K562 (cell line): ENCODE data around the gene TP53BP1. TPM values are rescaled to one million over a fixed set of nuclear protein-coding genes. Genes with fewer than 3 reads are reported as not detected.

Source experiments
- BMI1 ChIP-seq: fragments of 150-350 bp; IDR thresholded peaks from 2 replicates; pipeline ENCODE4 v1.6.1; 2014; ENCODE audit warnings: low read length
- CBFB ChIP-seq: sonication (generic); formaldehyde crosslinking; IDR thresholded peaks from 2 replicates; pipeline ENCODE4 v1.4.0; 2020; ENCODE audit warnings: mild to moderate bottlenecking, missing genetic modification reagents
- CTBP1 ChIP-seq: fragments of 450-650 bp; IDR thresholded peaks from 2 replicates; pipeline ENCODE4 v1.6.1; 2016; ENCODE audit warnings: borderline replicate concordance
- ETS1 ChIP-seq: conservative IDR thresholded peaks from 2 replicates; pipeline ENCODE4 v1.6.1; 2011; ENCODE audit warnings: low read depth, mild to moderate bottlenecking, low read length; ENCODE audit not compliant: control insufficient read depth
- JUNB ChIP-seq: fragments of 450-650 bp; formaldehyde crosslinking; conservative IDR thresholded peaks from 2 replicates; pipeline ENCODE4 v1.4.0; 2020; ENCODE audit warnings: mild to moderate bottlenecking
- MAFK ChIP-seq: IDR thresholded peaks from 2 replicates; pipeline ENCODE4 v1.6.1; 2011; ENCODE audit warnings: low read length, improper control_type of control experiment
- NR1H2 ChIP-seq: sonication (generic); formaldehyde crosslinking; IDR thresholded peaks from 2 replicates; pipeline ENCODE4 v1.4.0; 2020; ENCODE audit warnings: mild to moderate bottlenecking, missing genetic modification reagents
- NRF1 ChIP-seq, 2 experiments: fragments of 450-650 bp; IDR thresholded peaks in 1 of 2; conservative IDR thresholded peaks in 1 of 2; 2 replicates each; pipeline ENCODE4 v1.6.1; 2014; ENCODE audit warnings: mild to moderate bottlenecking in 2 of 2
- STAT5B ChIP-seq: fragments of 250-450 bp; sonication (Bioruptor Pico); IDR thresholded peaks from 2 replicates; pipeline ENCODE4 v1.8.0; 2021; ENCODE audit warnings: mild to moderate bottlenecking, inconsistent platforms
- TAF1 ChIP-seq: IDR thresholded peaks from 2 replicates; pipeline ENCODE4 v1.6.1; 2011; ENCODE audit warnings: mild to moderate bottlenecking, low read length, moderate library complexity; ENCODE audit not compliant: insufficient read depth, control insufficient read depth, severe bottlenecking; ENCODE audit errors: extremely low read depth
- THRAP3 ChIP-seq: fragments of 450-650 bp; IDR thresholded peaks from 2 replicates; pipeline ENCODE4 v1.6.1; 2016; ENCODE audit warnings: mild to moderate bottlenecking, inconsistent platforms, borderline replicate concordance
- TRIM25 ChIP-seq: fragments of 450-650 bp; IDR thresholded peaks from 2 replicates; pipeline ENCODE4 v1.7.0; 2016; ENCODE audit warnings: borderline replicate concordance
- USF2 ChIP-seq: sonication (generic); formaldehyde crosslinking; IDR thresholded peaks from 2 replicates; pipeline ENCODE4 v1.5.0; 2020; ENCODE audit warnings: missing genetic modification reagents
- XRCC5 ChIP-seq: fragments of 200-400 bp; formaldehyde crosslinking; IDR thresholded peaks from 2 replicates; pipeline ENCODE4 v1.6.1; 2017; ENCODE audit warnings: low read depth, mild to moderate bottlenecking, low read length
- YBX1 ChIP-seq: fragments of 450-650 bp; IDR thresholded peaks from 2 replicates; pipeline ENCODE4 v1.7.1; 2016; ENCODE audit warnings: mild to moderate bottlenecking
- ZBTB8A ChIP-seq: fragments of 450-650 bp; IDR thresholded peaks from 2 replicates; pipeline ENCODE4 v1.6.1; 2018; ENCODE audit warnings: mild to moderate bottlenecking, moderate library complexity; ENCODE audit not compliant: partially characterized antibody
- ZNF232 ChIP-seq: sonication (generic); formaldehyde crosslinking; IDR thresholded peaks from 2 replicates; pipeline ENCODE4 v1.8.0; 2022; ENCODE audit warnings: mild to moderate bottlenecking, missing genetic modification reagents
- ZNF76 ChIP-seq: fragments of 250-450 bp; sonication (Bioruptor Pico); IDR thresholded peaks from 2 replicates; pipeline ENCODE4 v1.4.0; 2020; ENCODE audit warnings: mild to moderate bottlenecking, moderate library complexity, borderline replicate concordance
- polyA plus RNA-seq, 8 experiments: library from polyadenylated mRNA; depleted of rRNA in 4 of 8; stranded (reverse) in 5 of 8; unstranded in 3 of 8; fragments of >200 nt; fragmentation: Nextera tagmentation in 2 of 8; fragmentation: Illumina TruSeq in 1 of 8; extraction: Ambion mirVana in 2 of 8; extraction: Trizol in 1 of 8; gene quantifications; 2 replicates each; pipeline versions ENCODE4 v1.2.1 to v1.2.3, GENCODE V29; 2011 to 2014; ENCODE audit warnings: inconsistent platforms in 1 of 8, missing spikeins in 1 of 8
- total RNA-seq, 7 experiments: library from RNA; depleted of rRNA in 6 of 7; stranded (reverse); fragments of >200 nt in 6 of 7; fragmentation: Illumina TruSeq in 2 of 7; extraction: Trizol in 2 of 7; gene quantifications; 2 replicates each; pipeline versions ENCODE4 v1.2.1 to v1.2.3, GENCODE V29; 2011 to 2021; ENCODE audit warnings: low replicate concordance in 1 of 7
- TF ChIP-seq, protein P1 (sequence below): fragments of 200-800 bp; sonication (Bioruptor generic); IDR thresholded peaks from 2 replicates; pipeline ENCODE4 v1.6.1; 2016; ENCODE audit warnings: missing genetic modification characterization, missing compliant biosample characterization

Gene TP53BP1
- total and polyA plus RNA-seq, 9 of the 15 experiments (the other 6 are each of a cell fraction or from before 2014, with no cell fraction given) = 5.7 to 63.3 (median 30.9) TPM

DNA sequence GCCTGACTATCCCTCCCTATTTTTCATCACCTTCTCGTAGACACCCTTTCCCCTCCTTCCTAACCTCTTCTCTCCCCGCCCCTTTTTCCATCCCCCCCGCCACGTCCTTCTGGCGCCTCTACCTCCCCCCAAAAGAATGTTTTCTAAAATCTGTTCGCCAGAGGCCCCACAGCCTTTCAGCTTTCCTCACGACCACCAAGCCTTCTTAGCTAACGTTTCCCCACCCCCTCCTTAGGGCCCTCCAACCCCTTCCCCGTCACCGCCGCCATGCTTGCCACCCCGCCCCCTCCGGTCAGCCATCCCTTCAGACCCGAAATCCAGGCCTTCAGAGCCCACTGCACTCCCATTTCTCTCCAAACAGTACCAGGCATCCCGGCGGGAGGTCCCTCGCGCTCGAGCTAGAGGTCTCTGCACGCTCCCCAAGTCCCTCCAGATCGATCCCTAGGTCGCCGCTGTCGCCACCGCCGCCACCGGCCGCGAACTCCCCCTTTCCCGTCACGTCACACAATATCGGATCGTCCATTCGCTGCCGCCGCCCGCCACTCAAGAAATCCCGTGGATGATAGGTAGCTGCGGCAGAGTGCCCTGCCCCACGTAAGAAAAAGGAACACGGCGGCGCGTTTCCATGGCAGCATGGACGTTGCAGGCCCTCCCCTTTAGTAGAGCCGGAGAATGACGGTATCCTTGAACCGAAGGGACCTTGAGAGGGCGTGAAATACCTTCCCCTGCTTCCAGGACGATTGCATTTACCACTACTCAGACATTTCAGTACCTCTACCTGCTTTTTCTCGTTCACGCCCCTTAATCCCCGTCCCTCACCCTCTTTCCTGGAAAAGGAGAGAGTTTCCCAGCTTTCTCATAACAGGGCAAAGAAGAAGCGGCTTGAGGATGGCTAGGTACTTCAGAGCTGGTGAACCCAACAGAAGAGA lies at the start of gene TP53BP1 (continued):
- TF ChIP-seq, protein P1, sequence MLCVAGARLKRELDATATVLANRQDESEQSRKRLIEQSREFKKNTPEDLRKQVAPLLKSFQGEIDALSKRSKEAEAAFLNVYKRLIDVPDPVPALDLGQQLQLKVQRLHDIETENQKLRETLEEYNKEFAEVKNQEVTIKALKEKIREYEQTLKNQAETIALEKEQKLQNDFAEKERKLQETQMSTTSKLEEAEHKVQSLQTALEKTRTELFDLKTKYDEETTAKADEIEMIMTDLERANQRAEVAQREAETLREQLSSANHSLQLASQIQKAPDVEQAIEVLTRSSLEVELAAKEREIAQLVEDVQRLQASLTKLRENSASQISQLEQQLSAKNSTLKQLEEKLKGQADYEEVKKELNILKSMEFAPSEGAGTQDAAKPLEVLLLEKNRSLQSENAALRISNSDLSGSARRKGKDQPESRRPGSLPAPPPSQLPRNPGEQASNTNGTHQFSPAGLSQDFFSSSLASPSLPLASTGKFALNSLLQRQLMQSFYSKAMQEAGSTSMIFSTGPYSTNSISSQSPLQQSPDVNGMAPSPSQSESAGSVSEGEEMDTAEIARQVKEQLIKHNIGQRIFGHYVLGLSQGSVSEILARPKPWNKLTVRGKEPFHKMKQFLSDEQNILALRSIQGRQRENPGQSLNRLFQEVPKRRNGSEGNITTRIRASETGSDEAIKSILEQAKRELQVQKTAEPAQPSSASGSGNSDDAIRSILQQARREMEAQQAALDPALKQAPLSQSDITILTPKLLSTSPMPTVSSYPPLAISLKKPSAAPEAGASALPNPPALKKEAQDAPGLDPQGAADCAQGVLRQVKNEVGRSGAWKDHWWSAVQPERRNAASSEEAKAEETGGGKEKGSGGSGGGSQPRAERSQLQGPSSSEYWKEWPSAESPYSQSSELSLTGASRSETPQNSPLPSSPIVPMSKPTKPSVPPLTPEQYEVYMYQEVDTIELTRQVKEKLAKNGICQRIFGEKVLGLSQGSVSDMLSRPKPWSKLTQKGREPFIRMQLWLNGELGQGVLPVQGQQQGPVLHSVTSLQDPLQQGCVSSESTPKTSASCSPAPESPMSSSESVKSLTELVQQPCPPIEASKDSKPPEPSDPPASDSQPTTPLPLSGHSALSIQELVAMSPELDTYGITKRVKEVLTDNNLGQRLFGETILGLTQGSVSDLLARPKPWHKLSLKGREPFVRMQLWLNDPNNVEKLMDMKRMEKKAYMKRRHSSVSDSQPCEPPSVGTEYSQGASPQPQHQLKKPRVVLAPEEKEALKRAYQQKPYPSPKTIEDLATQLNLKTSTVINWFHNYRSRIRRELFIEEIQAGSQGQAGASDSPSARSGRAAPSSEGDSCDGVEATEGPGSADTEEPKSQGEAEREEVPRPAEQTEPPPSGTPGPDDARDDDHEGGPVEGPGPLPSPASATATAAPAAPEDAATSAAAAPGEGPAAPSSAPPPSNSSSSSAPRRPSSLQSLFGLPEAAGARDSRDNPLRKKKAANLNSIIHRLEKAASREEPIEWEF (CRISPR knock-in tag) = no peak
- TF ChIP-seq ZNF232 (no peak), TAF1 (no peak), YBX1 (no peak), CTBP1 (peak; percentile 80; the same call in 1 of the 2 replicates), THRAP3 (no peak), XRCC5 (no peak), STAT5B (CRISPR knock-in tag) (no peak), ZNF76 (CRISPR knock-in tag) (no peak), ZBTB8A (no peak), NR1H2 (no peak), JUNB (CRISPR knock-in tag) (no peak), TRIM25 (no peak), NRF1 (conservative IDR thresholded peaks at IDR 0.05 in 1 of 2, IDR thresholded peaks at IDR 0.05 in 1 of 2) (peak; percentile 52 to 60), CBFB (CRISPR knock-in tag) (no peak), BMI1 (peak; percentile 65), ETS1 (no peak; the same call in 1 of the 2 replicates), USF2 (CRISPR knock-in tag) (no peak), MAFK (no peak)
